OCI-LY3 (cell line): ENCODE measurements around the gene GATA1.
"Not testable (repeated sequence)": the region's sequence is repeated elsewhere in the genome, so short reads cannot be mapped to it uniquely, and the experiment has no call there.

Source experiments
- H2AFZ ChIP-seq: fragments of 200-600, 300-600 bp; shearing (Covaris generic); 2 replicates; pipeline ENCODE4 v1.6.0; 2014; ENCODE audit warnings: antibody characterized with exemption, low read depth, low read length
- H3K27ac ChIP-seq: fragments of 200-600, 300-600 bp; sonication (generic); 2 replicates; pipeline ENCODE4 v1.5.1; 2014; ENCODE audit warnings: mild to moderate bottlenecking, low read length, moderate library complexity, mixed read lengths
- H3K27me3 ChIP-seq: fragments of 200-600, 300-600 bp; sonication (generic); 2 replicates; pipeline ENCODE4 v1.6.1; 2014; ENCODE audit warnings: low read depth, low read length, mixed read lengths
- H3K36me3 ChIP-seq: fragments of 200-600, 300-600 bp; sonication (generic); replicated peaks from 2 replicates; pipeline ENCODE3; 2014; ENCODE audit warnings: low read depth, low read length, mixed read lengths
- H3K4me1 ChIP-seq: fragments of 300-600, 200-600 bp; sonication (generic); 2 replicates; pipeline ENCODE4 v1.6.1; 2014; ENCODE audit warnings: low read length, mixed read lengths
- H3K4me2 ChIP-seq: fragments of 200-600, 300-600 bp; sonication (generic); 2 replicates; pipeline ENCODE4 v1.6.1; 2014; ENCODE audit warnings: low read length, mixed read lengths
- H3K4me3 ChIP-seq: fragments of 300-600, 200-600 bp; sonication (generic); 2 replicates; pipeline ENCODE4 v1.5.1; 2014; ENCODE audit warnings: antibody characterized with exemption, mild to moderate bottlenecking, low read length, moderate library complexity
- H3K79me2 ChIP-seq: fragments of 300-600, 200-600 bp; shearing (Covaris generic); 2 replicates; pipeline ENCODE4 v1.6.1; 2014; ENCODE audit warnings: mild to moderate bottlenecking, low read length, mixed read lengths
- H3K9ac ChIP-seq: fragments of 300-600, 200-600 bp; shearing (Covaris generic); 2 replicates; pipeline ENCODE4 v1.6.0; 2014; ENCODE audit warnings: mild to moderate bottlenecking, low read length, moderate library complexity
- H3K9me3 ChIP-seq: fragments of 200-600, 300-600 bp; shearing (Covaris generic); 2 replicates; pipeline ENCODE4 v1.6.1; 2014; ENCODE audit warnings: low read length, mixed read lengths; ENCODE audit not compliant: insufficient read depth
- H4K20me1 ChIP-seq: fragments of 200-600, 300-600 bp; sonication (generic); 2 replicates; pipeline ENCODE4 v1.6.1; 2016; ENCODE audit warnings: low read length, mixed read lengths; ENCODE audit not compliant: insufficient read depth
- EZH2phosphoT487 ChIP-seq: fragments of 200-600 bp; shearing (Covaris generic); IDR thresholded peaks from 2 replicates; pipeline ENCODE4 v1.6.1; 2018; ENCODE audit warnings: antibody characterized with exemption, mixed run types, low read depth
- TF ChIP-seq, protein P1 (sequence below): fragments of 200-600, 300-600 bp; sonication (generic); IDR thresholded peaks from 2 replicates; pipeline ENCODE4 v1.5.1; 2014; ENCODE audit warnings: antibody characterized with exemption, low read length, low read depth

The GATA1 gene

DNA sequence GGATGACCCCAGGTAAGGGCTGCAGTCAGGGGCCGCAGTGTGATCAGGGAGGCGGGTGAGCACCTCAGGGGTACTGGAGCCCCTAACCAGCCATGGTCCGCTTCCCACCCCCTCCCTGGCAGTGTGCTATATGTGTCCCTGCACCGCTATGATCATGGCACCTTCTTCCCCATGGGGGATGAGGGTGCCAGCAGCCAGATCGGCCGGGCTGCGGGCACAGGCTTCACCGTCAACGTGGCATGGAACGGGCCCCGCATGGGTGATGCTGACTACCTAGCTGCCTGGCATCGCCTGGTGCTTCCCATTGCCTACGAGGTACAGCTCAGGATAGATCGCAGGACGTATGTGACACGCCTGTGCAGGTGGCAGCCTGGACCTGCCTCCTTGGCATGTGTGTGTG is 31.7 kb downstream of the GATA1 start:
- Histone ChIP-seq H3K4me2 (no peak overlapping the region), H2AFZ (no peak overlapping the region), H3K79me2 (no peaks in the 10 kb centered on the region), H3K27ac (no peak overlapping the region), H3K9me3 (no peaks in the 10 kb centered on the region), H3K36me3 (no peaks in the 10 kb centered on the region), H4K20me1 (no peaks in the 10 kb centered on the region), H3K4me1 (no peaks in the 10 kb centered on the region), H3K9ac (no peak overlapping the region), H3K4me3 (no peak overlapping the region), H3K27me3 (no peaks in the 10 kb centered on the region)
- TF ChIP-seq EZH2phosphoT487 = no peak
- TF ChIP-seq, protein P1, sequence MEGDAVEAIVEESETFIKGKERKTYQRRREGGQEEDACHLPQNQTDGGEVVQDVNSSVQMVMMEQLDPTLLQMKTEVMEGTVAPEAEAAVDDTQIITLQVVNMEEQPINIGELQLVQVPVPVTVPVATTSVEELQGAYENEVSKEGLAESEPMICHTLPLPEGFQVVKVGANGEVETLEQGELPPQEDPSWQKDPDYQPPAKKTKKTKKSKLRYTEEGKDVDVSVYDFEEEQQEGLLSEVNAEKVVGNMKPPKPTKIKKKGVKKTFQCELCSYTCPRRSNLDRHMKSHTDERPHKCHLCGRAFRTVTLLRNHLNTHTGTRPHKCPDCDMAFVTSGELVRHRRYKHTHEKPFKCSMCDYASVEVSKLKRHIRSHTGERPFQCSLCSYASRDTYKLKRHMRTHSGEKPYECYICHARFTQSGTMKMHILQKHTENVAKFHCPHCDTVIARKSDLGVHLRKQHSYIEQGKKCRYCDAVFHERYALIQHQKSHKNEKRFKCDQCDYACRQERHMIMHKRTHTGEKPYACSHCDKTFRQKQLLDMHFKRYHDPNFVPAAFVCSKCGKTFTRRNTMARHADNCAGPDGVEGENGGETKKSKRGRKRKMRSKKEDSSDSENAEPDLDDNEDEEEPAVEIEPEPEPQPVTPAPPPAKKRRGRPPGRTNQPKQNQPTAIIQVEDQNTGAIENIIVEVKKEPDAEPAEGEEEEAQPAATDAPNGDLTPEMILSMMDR = no peak

- Histone ChIP-seq H3K27me3 (no peaks in the 10 kb centered on the region), H3K27ac (no peak overlapping the region), H3K4me2 (no peak overlapping the region), H3K9me3 (no peaks in the 10 kb centered on the region), H3K36me3 (no peaks in the 10 kb centered on the region), H3K4me3 (no peak overlapping the region), H3K4me1 (no peaks in the 10 kb centered on the region), H3K79me2 (no peaks in the 10 kb centered on the region), H4K20me1 (no peaks in the 10 kb centered on the region), H3K9ac (no peak overlapping the region), H2AFZ (no peak overlapping the region)
- TF ChIP-seq, protein P1 = no peak
Observed at GRCh38 chrX:48818866-48819265, 32.5 kb downstream of the GATA1 start.

- H2AFZ ChIP-seq, H3K4me1 ChIP-seq, H3K4me3 ChIP-seq, H3K9me3 ChIP-seq, H3K27ac ChIP-seq, H3K9ac ChIP-seq, H4K20me1 ChIP-seq, H3K79me2 ChIP-seq, H3K27me3 ChIP-seq, H3K36me3 ChIP-seq, H3K4me2 ChIP-seq: not testable (repeated sequence)
Observed at GRCh38 chrX:48819394-48819793, 33.0 kb downstream of the GATA1 start.

GRCh38 chrX:48823053-48823452 is 36.7 kb downstream of the GATA1 start:
- H3K4me2 ChIP-seq = no peak overlapping the region
- no peaks in the 10 kb centered on the region for H3K27me3 ChIP-seq
- H3K9me3 ChIP-seq = no peaks in the 10 kb centered on the region
- no peak overlapping the region for H3K9ac ChIP-seq
- no peak overlapping the region for H2AFZ ChIP-seq
- H3K4me1 ChIP-seq = no peaks in the 10 kb centered on the region
- H4K20me1 ChIP-seq = no peaks in the 10 kb centered on the region
- no peaks in the 10 kb centered on the region for H3K79me2 ChIP-seq
- H3K36me3 ChIP-seq = no peaks in the 10 kb centered on the region
- TF ChIP-seq, protein P1 = no peak
- no peak for TF ChIP-seq EZH2phosphoT487
- H3K27ac ChIP-seq = no peak overlapping the region
- no peak overlapping the region for H3K4me3 ChIP-seq

DNA sequence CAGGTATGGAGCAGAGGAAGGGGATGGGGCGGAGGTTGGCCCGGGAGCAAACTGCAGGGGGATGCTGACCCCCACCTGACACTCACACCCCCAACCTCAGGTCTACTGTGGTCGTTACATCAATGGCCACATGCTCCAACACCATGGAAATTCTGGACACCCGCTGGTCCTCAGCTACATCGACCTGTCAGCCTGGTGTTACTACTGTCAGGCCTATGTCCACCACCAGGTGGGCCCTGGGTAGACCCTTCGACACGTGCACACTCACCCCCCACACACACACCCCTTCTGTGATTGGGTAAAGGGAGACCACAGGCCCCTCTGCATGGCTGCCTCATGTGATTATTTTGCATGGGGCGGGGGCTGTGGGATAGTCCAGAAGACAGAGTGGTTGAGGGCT is 37.7 kb downstream of the GATA1 start:
- no peaks in the 10 kb centered on the region for H3K27me3 ChIP-seq
- no peak overlapping the region for H3K9ac ChIP-seq
- H3K36me3 ChIP-seq = no peaks in the 10 kb centered on the region
- no peaks in the 10 kb centered on the region for H3K79me2 ChIP-seq
- TF ChIP-seq, protein P1 = no peak
- no peak for TF ChIP-seq EZH2phosphoT487
- no peak overlapping the region for H3K27ac ChIP-seq
- no peaks in the 10 kb centered on the region for H3K9me3 ChIP-seq
- H2AFZ ChIP-seq = no peak overlapping the region
- no peak overlapping the region for H3K4me2 ChIP-seq
- H4K20me1 ChIP-seq = no peaks in the 10 kb centered on the region
- no peaks in the 10 kb centered on the region for H3K4me1 ChIP-seq
- no peak overlapping the region for H3K4me3 ChIP-seq
